Stomach smooth muscle (tissue), 2 donors: ENCODE data around the gene PALLD.

ENCODE experiments used
- H3K27ac ChIP-seq: one replicate; pipeline ENCODE4 v1.7.0; 2013; ENCODE audit warnings: mild to moderate bottlenecking, low read length, inconsistent platforms
- H3K27me3 ChIP-seq, 2 donors: one replicate each; pipeline ENCODE4 v1.7.0; 2013; ENCODE audit warnings: low read length in 2 of 2; ENCODE audit not compliant: insufficient read depth in 2 of 2, control insufficient read depth in 1 of 2
- H3K36me3 ChIP-seq, 2 donors: one replicate each; pipeline ENCODE4 v1.7.0; 2013; ENCODE audit warnings: low read length in 2 of 2; ENCODE audit not compliant: control insufficient read depth in 2 of 2, insufficient read depth in 2 of 2
- H3K4me1 ChIP-seq: one replicate; pipeline ENCODE4 v1.7.0; 2013; ENCODE audit warnings: low read length; ENCODE audit not compliant: control insufficient read depth, insufficient read depth
- H3K4me3 ChIP-seq, 2 donors: one replicate each; pipeline ENCODE4 v1.7.0; 2013; ENCODE audit warnings: low read length in 2 of 2
- H3K9ac ChIP-seq, 2 donors: one replicate each; pipeline ENCODE4 v1.7.0; 2013; ENCODE audit warnings: low read length in 2 of 2, mild to moderate bottlenecking in 1 of 2
- H3K9me3 ChIP-seq, 2 donors: one replicate each; pipeline ENCODE4 v1.7.0; 2013; ENCODE audit warnings: low read length in 2 of 2; ENCODE audit not compliant: control insufficient read depth in 2 of 2
- donor health status: healthy.
- donor health status: Pancreatic carcinoma.

The PALLD gene

GRCh38 chr4:168651374-168651773 is 154.5 kb downstream of the PALLD start:
- no peaks in the 10 kb centered on the region for H3K4me1 ChIP-seq
- H3K9me3 ChIP-seq: no peaks in the 10 kb centered on the region
- no peak overlapping the region for H3K9ac ChIP-seq
- H3K27ac ChIP-seq: no peak overlapping the region
- H3K4me3 ChIP-seq: no peak overlapping the region
- H3K27me3 ChIP-seq: no peaks in the 10 kb centered on the region
- no peaks in the 10 kb centered on the region for H3K36me3 ChIP-seq

DNA sequence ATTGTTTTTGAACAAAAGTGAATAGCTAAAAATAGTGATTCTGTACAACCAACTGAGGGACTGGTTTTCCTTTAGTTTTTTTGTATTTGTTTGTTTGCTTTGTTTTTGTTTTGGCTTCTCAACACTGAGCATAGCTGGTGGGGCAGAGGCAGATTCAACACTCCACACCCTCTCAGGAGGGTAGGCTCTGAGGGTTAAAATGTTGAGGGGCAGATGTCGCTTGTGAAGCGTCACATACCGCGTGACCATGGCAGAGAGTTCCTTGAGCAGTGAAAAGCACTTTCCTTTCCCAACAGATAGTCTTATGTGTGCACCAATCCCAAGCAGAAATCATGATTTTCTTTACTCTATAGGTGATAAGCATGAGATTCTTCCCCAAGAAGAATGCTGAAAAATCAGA is 155.0 kb downstream of the PALLD start:
- Histone ChIP-seq H3K4me3 (no peak overlapping the region), H3K36me3 (no peaks in the 10 kb centered on the region), H3K9me3 (no peaks in the 10 kb centered on the region), H3K4me1 (no peaks in the 10 kb centered on the region), H3K9ac (no peak overlapping the region), H3K27me3 (no peaks in the 10 kb centered on the region), H3K27ac (no peak overlapping the region)

GRCh38 chr4:168652755-168653154 is 155.9 kb downstream of the PALLD start:
- Histone ChIP-seq H3K4me3 (no peak overlapping the region), H3K9me3 (no peaks in the 10 kb centered on the region), H3K27ac (no peak overlapping the region), H3K36me3 (no peaks in the 10 kb centered on the region), H3K9ac (no peak overlapping the region), H3K4me1 (no peaks in the 10 kb centered on the region), H3K27me3 (no peaks in the 10 kb centered on the region)

GRCh38 chr4:168654104-168654847 is 157.4 kb downstream of the PALLD start:
- Histone ChIP-seq H3K9ac (no peak overlapping the region), H3K36me3 (no peaks in the 10 kb centered on the region), H3K4me3 (no peak overlapping the region), H3K27me3 (no peaks in the 10 kb centered on the region), H3K27ac (no peak overlapping the region), H3K9me3 (no peaks in the 10 kb centered on the region), H3K4me1 (no peaks in the 10 kb centered on the region)

DNA sequence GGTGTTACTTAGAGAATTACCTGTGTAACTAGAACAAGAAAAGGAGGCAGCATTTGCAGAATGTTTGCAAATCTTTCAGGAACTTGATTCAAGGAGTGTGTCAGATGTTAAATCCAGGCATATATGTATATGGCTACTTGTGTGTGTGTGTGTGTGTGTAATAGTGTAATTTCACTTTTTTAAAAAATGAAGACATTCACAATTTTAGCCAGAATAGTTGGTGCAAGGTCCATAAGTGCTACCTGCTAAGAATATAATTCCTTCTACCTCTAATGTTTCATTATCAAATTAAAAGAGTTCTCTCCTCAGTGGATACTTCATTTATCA is 158.0 kb downstream of the PALLD start:
- Histone ChIP-seq H3K9me3 (no peaks in the 10 kb centered on the region), H3K36me3 (no peaks in the 10 kb centered on the region), H3K27ac (no peak overlapping the region), H3K4me1 (no peaks in the 10 kb centered on the region), H3K9ac (no peak overlapping the region), H3K4me3 (no peak overlapping the region), H3K27me3 (no peaks in the 10 kb centered on the region)

DNA sequence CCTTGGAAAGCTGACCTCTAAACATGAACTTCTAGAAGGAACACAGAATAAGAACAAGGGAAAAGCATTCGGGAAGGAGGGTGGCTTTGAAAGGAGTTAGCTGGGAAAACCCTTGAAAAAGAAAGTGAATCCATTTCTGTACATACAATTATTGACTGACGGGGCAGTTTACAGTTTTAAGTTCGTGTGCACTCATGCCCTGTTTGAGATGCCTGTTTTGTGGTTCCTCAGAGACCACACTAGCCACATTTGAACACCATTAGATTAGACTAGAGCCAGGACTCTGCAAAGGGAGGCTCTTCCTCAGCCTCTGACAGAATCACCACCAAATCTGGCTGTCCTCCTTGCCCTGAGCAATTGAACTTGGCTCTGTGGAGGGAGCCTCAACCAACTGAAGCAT is 158.3 kb downstream of the PALLD start:
- no peaks in the 10 kb centered on the region for H3K27me3 ChIP-seq
- no peak overlapping the region for H3K27ac ChIP-seq
- no peaks in the 10 kb centered on the region for H3K4me1 ChIP-seq
- no peak overlapping the region for H3K9ac ChIP-seq
- no peaks in the 10 kb centered on the region for H3K36me3 ChIP-seq
- H3K9me3 ChIP-seq: no peaks in the 10 kb centered on the region
- H3K4me3 ChIP-seq: no peak overlapping the region

- no peak overlapping the region for H3K9ac ChIP-seq
- no peaks in the 10 kb centered on the region for H3K27me3 ChIP-seq
- no peak overlapping the region for H3K27ac ChIP-seq
- no peaks in the 10 kb centered on the region for H3K36me3 ChIP-seq
- H3K9me3 ChIP-seq: no peaks in the 10 kb centered on the region
- no peaks in the 10 kb centered on the region for H3K4me1 ChIP-seq
- no peak overlapping the region for H3K4me3 ChIP-seq
Measured at GRCh38 chr4:168656055-168656660, 159.3 kb downstream of the PALLD start.

DNA sequence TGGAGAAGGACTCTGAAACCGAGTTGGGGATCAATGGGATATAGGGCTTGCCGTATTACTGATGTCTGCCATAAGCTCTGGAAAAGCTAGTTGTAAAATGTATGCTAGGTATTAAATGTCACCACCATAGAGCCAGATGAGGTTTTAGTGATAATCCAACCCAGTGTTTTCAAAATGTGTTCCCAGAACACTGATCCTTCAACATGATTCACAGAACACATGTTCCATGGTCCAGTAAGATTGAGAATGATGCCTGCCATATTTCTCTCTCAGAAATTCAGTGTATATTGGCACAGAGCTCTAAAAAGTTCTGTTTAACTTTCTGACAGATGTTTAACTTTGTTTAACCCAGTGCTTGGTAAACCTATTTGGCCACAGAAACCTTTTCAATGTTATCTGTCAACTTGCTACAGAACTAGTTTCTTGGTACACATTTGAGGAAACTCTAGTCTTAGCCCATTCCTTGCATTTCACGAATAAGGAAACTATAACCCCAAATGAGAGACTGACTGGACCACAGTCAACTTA is 160.2 kb downstream of the PALLD start:
- Histone ChIP-seq H3K9ac (no peak overlapping the region), H3K4me3 (no peak overlapping the region), H3K9me3 (no peaks in the 10 kb centered on the region), H3K36me3 (no peaks in the 10 kb centered on the region), H3K27ac (no peak overlapping the region), H3K27me3 (no peaks in the 10 kb centered on the region), H3K4me1 (no peaks in the 10 kb centered on the region)

GRCh38 chr4:168658751-168659150 is 161.9 kb downstream of the PALLD start:
- H3K4me3 ChIP-seq: no peak overlapping the region
- no peaks in the 10 kb centered on the region for H3K36me3 ChIP-seq
- no peak overlapping the region for H3K27ac ChIP-seq
- H3K27me3 ChIP-seq: no peaks in the 10 kb centered on the region
- no peak overlapping the region for H3K9ac ChIP-seq
- H3K4me1 ChIP-seq: no peaks in the 10 kb centered on the region
- no peaks in the 10 kb centered on the region for H3K9me3 ChIP-seq

GRCh38 chr4:168659741-168660465 is 163.1 kb downstream of the PALLD start:
- Histone ChIP-seq H3K27ac (no peak overlapping the region), H3K27me3 (no peaks in the 10 kb centered on the region), H3K4me1 (no peaks in the 10 kb centered on the region)

More at GRCh38 chr4:168659741-168660465, 163.1 kb downstream of the PALLD start:
- H3K4me3 ChIP-seq: no peak overlapping the region
- H3K9ac ChIP-seq: no peak overlapping the region
- H3K9me3 ChIP-seq: no peaks in the 10 kb centered on the region
- H3K36me3 ChIP-seq: no peaks in the 10 kb centered on the region
